Activated T-cell treated with anti-CD3 and anti-CD28 coated beads for 4 hours (primary cell): ENCODE measurements around the gene BRAT1.
"Not testable (repeated sequence)": the region's sequence is repeated elsewhere in the genome, so short reads cannot be mapped to it uniquely, and the experiment has no call there.

ENCODE experiments used
- DNase-seq: peaks from one replicate; pipeline ENCODE4 v3.0.0-alpha.2; 2020

BRAT1 gene

DNA sequence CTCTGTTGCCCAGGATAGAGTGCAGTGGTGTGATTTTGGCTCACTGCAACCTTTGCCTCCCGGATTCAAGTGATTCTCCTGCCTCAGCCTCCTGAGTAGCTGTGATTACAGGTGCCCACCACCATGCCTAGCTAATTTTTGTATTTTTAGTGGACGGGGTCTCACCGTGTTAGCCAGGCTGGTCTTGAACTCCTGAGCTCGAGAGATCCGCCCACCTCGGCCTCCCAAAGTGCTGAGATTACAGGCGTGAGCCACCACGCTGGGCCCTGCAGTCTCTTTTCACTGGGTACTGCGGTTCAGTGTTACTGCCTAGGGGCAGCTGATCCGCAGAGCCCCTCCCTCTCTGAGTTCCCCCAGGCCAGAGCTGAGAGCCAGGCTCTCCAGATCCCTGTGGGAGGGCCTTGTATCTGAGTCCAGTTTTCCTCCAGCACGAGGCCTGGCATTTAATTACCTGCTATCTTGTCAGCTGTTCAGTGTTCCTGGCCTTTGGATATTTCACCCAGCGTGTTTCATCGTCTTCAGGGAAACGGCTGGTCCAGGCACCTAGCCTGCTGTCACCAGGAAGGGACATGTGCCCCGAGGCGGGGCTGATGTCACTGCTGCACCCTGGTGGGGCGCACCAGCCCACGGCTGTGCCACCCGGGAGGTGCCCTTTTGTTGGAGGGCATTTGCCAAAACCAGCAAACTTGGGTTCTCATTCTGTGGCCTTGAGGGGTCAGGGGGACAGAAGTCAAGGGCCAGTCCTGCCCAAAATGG lies 19.3 kb downstream of the BRAT1 start:
- DNase-seq: not testable (repeated sequence)

GRCh38 chr7:2534214-2534613 lies 21.1 kb downstream of the BRAT1 start:
- DNase-seq: not testable (repeated sequence)

DNA sequence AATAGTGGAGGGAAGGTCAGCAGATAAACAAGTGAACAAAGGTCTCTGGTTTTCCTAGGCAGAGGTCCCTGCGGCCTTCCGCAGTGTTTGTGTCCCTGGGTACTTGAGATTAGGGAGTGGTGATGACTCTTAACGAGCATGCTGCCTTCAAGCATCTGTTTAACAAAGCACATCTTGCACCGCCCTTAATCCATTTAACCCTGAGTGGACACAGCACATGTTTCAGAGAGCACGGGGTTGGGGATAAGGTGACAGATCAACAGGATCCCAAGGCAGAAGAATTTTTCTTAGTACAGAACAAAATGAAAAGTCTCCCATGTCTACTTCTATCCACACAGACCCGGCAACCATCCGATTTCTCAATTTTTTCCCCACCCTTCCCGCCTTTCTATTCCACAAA lies 21.8 kb downstream of the BRAT1 start:
- not testable (repeated sequence) for DNase-seq

GRCh38 chr7:2532816-2533215 lies 22.5 kb downstream of the BRAT1 start:
- not testable (repeated sequence) for DNase-seq

DNA sequence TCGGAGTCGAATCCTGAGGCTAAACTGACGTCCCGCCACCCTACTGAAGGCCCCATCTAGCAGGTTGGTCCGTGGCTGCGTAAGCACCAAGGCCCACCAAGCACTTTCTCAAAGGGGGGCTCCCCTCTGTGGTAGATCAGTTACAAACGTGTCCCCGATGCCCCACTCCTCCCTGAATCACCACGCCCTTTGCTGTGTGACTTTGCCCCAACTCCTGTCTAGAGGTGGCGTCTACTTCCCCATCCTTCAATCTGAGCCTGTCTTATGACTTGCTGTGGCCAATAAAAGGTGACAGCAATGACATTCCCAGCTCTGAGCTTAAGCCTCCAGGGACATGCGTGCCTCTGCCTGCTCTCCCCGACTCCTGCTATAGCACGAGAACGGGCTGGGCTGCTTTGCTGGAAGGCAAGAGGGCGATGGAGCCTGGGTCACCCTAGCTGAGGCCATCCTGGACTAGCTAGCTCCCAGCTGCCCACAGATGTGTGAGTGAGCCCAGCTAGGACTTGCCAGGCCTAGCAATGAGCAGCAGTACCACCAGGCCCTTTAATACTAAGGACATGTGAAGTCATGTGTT lies 23.0 kb downstream of the BRAT1 start:
- not testable (repeated sequence) for DNase-seq

GRCh38 chr7:2531796-2532110 lies 23.6 kb downstream of the BRAT1 start:
- DNase-seq: not testable (repeated sequence)

- DNase-seq: not testable (repeated sequence)
These were observed 24.1 kb downstream of the BRAT1 start for GRCh38 chr7:2530994-2531795.

DNA sequence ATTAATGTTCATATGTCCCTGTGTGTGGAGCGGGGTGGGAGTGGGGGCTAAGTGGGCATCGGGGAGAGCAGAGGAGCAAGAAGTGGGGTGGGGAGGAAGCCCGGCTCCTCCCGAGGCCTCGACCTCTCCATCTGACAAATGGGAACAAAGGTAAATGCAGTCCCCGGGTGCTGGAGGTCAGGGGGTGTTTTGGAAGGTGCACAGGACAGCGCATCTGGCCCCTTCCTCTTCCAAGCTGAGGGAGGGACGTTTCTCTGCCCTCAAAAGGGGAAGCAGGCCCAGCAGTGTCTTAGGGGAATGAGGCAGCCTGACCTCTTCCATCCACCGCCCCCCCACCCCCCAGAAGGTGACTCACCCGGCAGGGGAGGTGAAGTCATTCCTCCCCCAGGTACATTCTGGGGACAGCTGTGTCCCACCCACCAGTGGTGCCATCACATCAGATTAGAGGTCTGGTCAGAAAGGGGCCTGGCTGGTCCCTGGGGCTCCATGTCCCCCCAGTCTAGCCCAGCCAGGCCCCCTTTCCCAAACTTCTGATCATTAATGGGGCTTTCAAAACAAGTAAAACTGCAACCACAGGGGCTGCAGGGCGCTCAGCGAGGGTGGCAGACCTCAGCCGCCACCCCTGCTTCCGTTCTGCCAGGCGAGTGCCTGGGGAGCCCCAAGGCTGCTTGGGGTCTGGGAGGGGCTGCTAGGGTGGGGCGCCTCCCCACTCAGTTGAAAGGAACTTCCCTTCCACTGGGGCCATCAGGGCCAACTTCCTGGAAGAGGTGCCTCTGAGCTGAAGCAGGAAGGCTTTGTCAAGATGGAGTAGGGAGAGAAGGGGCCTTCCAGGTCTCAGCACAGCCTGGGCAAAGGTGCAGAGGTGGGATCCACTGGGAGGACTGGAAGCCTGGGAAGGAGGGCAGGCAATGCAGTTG lies 25.0 kb downstream of the BRAT1 start:
- DNase-seq: peak; percentile 64

DNA sequence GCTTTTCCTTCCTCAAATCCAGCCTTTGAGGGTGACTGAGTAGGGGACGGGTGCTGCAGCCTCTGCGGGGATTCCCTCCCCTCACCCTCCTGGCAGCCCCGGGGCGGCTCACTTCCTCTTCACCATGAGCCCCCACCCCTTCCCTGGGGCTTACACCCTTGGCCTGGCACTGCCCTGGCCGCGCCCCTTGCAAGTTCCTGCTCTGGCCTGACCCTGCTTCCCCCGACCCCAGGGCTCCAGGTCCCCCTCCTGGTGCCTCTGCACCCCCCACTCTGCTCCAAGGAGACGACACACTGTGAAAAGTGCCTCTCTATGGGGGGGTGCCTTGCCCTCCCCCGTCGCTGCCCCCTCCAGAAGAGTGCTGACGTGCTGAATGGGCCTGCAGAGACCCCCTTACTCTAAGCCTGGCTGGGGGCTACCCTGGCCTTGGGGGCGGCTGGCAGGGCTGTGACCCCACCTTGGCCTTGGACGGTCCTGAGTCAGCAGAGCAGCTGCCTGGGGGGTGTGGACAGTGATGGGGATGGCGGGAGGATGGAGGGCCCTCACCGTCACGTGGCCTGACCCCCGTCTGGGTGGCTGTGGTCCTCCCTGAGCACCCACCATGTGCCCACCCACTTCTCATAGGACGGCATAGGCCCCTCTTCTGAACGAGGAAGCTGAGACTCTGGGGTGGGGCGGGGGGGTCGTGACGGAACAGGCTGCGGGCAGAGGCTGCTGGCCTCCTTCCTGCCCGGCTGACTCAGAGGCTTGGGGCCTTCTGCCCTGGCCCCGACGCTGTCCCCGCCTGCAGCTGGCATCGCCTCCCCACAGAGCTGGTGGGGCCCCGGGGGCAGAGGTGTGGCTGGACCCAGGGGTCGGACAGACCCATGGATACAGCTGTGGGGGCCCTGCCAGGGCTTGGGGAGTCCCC lies 25.9 kb downstream of the BRAT1 start:
- DNase-seq: no peak

- no peak for DNase-seq
These were observed 26.7 kb downstream of the BRAT1 start for GRCh38 chr7:2528481-2529095.

DNA sequence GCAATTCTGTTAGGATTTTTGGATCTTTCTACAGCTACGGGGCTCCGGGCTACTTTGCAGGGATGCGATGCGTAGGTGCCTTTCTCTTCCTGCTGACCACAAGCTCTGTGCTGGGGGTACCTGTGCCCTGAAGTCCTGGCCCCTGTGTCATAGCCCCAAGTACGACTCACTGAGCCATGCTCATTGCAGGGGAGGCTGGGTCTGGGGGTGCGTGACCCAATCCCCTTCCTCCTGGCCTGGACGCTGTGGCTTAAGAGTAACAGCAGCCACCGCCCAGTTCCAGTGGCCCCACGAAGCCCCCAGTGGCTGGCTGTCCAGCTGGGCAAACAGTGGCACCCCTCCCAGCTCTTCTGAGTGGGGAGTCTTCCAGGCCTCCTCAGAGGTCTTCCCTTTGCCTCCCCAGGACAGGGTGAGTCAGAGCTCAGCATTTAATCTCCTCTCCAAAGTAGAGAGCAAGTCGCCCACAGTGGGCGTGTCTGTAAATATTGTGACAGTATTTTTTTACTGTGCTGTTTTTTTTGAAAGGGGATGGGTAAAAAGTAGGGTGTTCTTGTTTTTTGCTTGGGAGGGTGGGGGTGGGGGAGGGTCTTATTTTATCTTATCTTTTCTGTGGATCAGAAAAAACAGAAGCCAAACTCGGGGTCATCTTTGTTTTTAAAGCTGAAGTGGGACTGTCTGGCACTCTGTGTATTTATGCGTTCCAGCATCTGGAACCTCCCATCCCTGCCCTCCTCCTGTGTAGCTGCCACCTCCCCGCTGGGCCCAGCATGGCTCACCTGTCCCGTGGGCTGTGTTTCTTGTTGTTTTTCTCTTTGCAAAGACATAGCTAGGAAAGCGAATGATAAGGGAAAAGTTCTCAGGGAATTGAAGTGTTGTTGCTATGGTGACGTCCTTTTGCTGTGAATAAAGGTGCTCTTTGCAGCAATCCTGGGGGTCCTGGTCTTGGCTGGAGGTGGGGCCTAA lies 27.5 kb downstream of the BRAT1 start:
- peak; percentile 61 for DNase-seq

DNA sequence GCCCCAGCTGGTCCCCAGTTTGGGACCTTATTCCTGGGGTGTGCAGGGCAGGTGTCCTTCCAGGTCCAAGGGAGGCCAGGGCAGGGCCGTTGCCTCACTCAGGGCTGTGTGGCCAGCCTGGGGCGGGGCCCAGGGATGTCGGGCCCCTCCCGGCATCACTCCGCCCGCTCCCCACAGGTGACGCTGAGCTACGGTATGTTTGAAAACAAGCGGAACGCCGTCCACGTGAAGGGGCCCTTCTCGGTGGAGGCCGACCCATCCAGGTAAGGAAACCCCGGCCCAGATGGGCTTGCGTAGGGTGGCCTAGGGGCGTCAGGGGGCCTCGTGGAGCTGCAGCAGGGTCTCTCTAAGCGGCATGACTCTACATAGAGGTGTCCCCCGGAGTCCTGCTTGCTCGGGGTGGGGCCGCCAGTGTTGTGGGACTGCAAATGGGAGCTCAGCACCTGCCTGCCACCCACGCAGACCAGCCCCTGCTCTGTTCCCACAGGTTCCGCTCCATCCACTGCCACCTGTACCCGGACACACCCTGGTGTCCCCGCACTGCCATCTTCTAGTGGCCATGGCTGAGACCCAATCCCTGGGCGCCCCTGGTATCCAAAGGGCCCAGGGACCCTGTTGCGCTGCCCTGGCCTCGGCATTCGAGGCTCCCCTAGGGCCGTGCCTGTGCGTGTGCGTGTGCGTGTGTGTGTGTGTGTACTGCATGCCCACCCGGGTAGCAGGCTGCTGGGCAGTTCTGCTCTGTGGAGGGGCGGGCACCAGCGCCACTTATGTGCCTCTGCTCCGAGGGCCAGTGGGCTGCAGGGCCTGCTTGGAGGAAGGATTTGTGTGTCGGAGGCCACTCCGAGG lies 28.4 kb downstream of the BRAT1 start:
- no peak for DNase-seq

DNA sequence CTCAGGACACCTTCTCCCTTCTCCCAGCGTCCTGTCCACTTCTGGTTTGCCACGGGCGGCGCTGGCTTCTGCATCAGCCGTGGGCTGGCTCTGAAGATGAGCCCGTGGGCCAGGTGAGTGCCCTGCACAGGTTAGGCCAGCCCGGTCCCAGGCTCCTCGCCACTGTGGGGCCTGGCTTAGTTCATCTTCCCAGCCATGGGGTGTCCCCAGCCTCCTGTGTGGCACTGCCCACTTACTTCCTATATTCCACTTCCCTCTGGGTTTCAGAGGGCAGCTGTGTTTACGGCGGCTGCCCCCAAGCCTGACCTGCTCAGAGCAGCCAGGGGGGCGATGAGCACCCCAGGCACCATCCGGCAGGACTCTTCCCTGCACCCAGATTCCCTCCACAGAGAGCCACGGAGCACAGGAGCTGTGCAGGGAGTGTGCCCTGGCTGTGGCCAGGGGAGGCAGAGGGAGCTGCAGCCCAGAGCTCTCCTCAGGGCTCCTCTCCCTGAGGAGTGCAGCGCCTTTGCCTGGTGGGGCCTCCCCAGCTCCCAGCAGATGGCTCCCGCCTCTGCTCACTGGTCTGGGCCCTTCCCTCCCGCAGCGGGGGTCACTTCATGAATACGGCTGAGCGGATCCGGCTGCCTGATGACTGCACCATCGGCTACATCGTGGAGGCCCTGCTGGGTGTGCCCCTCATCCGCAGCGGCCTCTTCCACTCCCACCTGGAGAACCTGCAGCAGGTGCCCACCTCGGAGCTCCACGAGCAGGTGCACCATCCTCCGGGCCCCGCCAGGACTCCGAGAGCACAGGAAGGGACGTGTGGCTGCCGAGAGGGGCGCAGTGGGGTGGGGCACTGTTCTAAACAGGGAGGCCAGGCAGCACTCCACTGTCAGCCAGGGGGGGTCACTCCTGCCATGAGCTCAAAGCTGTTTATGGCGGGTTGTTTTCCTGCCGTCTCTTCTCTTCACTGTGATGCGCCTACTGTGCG lies 29.4 kb downstream of the BRAT1 start:
- no peak for DNase-seq

- DNase-seq: no peak
These were observed 30.3 kb downstream of the BRAT1 start for GRCh38 chr7:2524808-2525657.

DNA sequence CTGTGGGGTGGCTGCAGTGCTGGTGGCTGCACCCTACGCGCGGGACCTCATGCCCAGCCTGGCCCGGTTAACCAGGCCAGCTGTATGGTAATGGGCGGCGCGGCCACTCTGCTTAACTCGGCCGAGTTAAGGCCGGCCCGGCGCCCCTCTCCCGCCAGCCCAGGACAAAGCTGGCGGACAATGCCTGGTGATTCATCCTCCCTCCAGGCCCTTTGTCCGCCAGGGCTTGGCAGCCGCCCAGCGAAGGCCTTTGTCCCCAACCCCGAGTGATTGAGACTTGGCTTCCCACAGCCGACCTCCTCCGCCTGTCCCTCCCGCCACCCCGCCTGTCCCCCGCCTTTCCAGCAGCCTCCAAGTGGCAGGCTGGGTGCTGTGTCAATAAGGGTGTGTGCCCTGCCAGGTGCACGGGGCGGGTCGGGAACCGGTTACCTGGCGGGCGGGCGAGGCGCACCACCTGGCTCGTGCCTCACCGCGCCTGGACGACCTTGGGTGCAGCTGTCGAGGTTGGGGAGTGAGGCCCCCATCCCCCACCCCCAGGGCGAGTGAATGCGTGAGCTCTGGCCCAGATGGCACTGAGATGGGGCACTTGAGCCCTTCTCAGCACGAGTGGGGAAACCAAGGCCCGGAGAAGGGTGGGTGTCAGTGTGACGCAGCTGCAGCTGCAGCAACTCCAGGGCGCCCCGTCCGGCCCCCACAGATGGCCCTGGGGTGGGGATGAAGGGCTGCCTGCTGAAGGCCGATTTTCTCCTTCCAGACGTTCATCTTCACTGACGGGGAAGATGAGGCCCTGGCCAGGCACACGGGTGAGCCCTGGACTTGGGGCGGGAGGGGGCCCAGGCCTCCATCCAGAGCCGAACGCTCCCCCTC lies 31.1 kb downstream of the BRAT1 start:
- DNase-seq: no peak

- no peak for DNase-seq
These were observed 31.8 kb downstream of the BRAT1 start for GRCh38 chr7:2523461-2523936.
